SKM-1 (cell line): Measurements from ENCODE around the gene ARHGEF37.
"Not testable (repeated sequence)": the region's sequence is repeated elsewhere in the genome, so short reads cannot be mapped to it uniquely, and the experiment has no call there.

ENCODE experiments used
- DNase-seq: peaks from one replicate; lab custom pipeline; 2025; ENCODE audit not compliant: unreplicated experiment; lab: John Stamatoyannopoulos, UW

The ARHGEF37 gene

GRCh38 chr5:149564542-149565140 is 16.7 kb upstream of the ARHGEF37 start:
- DNase-seq: peak; percentile 67

- no peak for DNase-seq
Observed at GRCh38 chr5:149567226-149567625, 14.1 kb upstream of the ARHGEF37 start.

DNA sequence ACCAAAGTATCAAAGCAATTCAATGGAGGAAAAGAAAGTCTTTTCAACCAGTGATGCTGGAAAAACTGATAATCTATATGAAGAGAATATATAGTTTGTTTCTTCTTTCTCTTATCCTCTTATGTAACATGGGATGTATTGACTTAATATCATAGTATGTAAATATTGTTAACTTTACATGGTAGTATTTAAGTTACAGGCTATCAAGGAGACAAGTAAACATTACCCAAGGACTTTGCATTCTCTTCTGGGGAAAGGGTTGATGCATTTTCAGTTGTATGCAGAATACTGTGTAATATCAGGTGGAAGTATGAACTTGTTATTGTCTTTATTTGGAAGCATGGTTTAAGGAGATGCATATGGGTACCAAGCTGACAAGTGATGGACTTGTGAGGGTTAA is 9.1 kb upstream of the ARHGEF37 start:
- no peak for DNase-seq

DNA sequence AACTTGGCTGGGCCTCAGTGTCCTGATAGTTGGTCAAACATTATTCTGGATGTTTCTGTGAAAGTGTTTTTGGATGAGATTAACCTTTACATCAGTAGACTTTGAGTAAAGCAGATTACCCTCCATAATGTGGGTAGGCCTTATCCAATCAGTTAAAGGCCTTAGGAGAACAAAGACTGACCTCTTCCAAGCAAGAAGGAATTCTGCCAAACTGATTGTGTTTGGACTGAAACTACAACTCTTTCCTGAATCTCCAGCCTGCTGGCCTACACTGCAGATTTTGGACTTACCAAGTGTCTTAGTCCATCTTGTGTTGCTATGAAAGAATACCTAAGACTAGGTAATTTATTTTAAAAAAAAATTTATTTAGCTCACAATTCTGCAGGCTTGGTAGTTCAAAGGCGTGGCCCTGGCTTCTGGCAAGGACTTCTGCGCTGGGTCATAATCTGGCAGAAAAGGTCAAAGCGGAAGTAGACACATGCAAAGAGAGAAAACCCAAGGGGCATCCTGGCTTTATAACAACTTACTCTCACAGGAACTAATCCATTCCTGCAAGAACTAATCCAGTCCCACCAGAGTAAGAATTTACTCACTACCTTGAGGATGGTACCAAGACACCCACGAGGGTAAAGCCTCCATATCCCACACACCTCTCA is 8.6 kb upstream of the ARHGEF37 start:
- no peak for DNase-seq

DNA sequence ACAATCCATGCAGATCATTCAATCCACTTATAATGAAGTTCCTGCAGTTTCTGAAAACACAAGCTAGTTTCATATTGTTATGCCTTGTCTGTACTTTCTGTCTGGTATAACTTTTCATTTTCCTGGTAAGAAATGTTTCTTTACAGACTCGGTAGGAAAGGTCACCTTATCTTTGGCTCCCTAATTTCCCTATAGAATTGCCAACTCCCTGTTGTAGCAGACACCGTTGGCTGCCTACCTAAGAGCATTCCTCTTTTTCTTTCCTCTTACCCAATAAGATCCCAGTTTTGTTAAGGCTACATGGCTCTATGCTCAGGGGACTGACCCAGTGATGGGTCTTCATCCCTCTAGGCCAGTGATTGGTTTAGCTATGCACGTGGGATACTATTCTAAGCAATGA is 6.2 kb upstream of the ARHGEF37 start:
- no peak for DNase-seq

DNA sequence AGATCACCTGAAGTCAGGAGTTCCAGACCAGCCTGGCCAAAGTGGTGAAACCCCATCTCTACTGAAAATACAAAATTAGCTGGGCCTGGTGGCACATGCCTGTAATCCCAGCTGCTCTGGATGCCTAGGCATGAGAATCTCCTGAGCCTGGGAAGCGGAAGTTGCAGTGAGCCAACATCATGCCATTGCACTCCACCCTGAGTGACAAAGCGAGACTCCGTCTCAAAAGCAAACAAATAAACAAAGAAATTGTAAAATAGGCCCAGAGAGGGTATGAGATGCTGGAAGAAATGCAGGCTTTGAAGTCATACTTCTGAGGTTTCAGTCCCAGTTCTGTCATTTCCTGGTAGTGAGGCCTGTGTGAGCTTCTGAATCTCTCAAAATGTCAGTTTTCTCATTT is 5.3 kb upstream of the ARHGEF37 start:
- no peak for DNase-seq

DNA sequence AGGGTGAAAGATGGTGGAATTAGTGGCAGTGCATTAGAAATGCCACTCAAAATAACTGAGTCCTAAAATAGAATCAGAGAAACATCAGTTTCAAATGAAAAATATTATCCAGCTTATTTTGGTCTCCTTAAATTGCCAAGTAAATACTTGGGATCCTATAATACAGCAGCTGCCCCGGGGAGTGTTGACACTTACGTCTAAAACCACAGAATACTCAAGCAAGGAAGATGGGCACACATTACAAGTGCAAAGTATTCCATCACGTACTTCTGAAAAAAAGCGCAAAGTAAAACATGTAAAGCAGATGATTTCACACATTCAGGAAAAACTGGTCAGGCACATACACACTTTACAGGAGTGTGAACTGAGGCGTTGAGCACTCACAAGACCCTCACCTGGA is 2.4 kb upstream of the ARHGEF37 start:
- DNase-seq: no peak

DNA sequence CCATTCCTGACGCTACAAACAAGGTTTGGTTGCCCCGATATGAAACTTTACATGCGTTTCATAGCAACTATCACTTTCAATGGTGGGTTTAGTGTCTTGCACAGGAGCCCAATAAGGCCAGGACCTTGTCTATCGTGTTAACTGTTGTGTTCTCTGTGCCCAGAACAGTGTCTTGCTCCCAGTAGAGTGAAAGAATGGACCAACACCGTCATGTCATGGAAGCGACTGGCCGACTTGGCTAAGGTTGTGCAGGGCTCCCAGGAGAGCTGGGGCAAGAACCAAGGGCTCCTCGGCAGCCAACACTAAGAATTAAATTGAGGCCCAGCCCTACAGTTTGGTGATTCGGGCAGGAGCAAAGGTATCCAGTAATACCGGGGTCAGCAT is 498 bp upstream of the ARHGEF37 start:
- DNase-seq: no peak

- no peak for DNase-seq
Observed at GRCh38 chr5:149581931-149582768, 852 bp downstream of the ARHGEF37 start.

GRCh38 chr5:149583394-149583793 is 2.1 kb downstream of the ARHGEF37 start:
- no peak for DNase-seq

DNA sequence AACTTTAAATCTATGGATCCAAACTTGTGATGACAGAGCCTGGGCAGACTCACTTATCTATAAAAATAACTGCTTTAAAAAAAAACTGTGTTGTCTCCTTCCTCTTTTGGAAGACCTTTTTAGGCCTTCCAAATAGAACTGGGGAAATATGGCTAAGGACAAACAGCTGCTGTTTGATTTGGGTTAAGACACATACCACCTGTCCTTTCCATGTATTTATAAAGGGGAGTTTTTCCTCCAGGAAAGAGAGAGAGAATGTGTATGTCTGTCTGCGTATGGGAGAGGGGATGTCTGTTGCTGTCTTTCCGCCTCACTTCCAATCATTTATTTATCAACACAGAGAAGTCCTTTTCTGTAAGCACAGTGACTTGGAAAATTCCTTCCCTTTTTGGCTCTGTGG is 2.8 kb downstream of the ARHGEF37 start:
- no peak for DNase-seq

DNA sequence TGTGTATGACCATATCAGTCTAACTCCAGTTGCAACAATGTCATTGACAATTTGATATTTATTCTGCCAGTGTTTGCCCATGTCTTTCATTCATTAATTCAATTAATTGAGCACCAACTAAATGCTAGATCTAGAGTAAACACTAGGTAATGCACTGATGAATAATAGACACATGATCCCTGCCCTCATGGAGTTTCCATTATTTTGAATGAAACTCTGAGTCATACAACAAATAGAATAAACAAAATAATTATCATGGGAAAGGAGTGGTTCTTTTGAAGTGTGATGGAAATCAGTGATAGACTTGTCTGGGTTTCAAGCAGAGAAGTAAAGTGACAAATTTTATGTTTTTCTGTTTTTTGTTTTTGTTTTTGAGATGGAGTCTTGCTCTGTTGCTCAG is 4.6 kb downstream of the ARHGEF37 start:
- DNase-seq: no peak

- DNase-seq: no peak
Observed at GRCh38 chr5:149586708-149587318, 5.5 kb downstream of the ARHGEF37 start.

- DNase-seq: no peak
Observed at GRCh38 chr5:149588936-149589335, 7.6 kb downstream of the ARHGEF37 start.

GRCh38 chr5:149593370-149593769 is 12.1 kb downstream of the ARHGEF37 start:
- DNase-seq: no peak

DNA sequence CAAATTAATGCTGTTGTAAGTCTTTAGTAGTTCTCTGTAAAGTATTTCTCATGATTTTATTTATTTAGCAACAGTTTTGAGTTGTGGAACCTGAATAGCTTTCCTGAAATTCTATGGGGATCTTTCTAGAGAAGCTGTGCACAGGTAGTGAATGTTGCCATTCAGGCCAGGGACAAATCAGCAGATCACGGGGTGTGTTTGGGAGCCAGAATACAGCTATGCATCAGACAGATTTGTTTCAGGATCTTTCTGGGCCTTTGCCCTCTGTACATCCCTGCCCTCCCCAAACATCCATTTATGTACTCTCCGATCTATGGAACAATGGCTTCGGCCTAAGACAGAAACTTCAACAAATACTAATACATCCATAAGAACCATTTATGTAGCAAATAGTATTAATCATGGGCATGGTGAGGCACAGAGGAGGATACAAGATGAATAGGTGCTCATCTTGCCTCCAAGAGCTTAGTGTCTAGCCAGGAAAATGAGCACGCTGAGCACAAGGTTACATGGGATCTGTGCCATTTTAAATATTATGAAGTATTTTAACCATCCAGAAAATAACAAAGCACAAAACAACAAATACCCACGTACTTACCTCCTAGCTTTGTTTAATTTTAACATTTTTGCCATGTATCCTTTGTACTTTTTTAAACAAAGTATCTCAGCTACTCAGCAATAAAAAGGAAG is 13.1 kb downstream of the ARHGEF37 start:
- no peak for DNase-seq

DNA sequence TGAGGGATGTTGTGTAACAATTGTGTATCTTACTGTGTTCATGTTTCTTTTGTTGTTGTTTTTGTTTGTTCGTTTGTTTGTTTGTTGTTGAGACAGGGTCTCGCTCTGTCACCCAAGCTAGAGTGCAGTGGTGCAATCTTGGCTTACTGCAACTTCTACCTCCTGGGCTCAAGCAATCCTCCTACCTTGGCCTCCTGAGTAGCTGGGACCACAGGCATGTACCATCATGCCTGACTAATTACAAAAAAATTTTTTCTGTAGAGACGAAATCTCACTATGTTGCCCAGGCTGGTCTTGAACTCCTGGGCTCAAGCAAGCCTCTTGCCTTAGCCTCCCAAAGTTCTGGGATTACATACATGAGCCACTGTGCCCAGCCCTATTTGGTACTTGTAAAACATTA is 13.8 kb downstream of the ARHGEF37 start:
- DNase-seq: not testable (repeated sequence)

DNA sequence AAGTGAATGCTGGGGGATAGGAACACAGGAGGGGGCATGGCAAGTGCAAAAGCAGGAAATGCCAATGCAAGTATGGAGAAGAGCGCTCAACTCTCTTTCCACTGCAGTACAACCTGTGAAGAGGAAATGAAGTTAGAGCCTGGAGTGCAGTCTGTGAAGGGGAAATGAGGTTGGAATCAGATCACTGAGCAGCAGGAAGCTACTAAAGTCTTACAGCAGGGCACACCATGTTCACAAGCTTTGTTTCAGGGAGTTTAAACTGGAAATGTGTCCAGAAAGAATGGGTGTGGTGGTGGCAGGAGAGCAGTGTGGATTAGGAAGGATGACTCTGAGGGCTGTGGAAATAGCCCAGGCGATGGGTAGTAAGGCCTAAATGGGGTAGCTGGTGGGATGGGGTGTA is 15.4 kb downstream of the ARHGEF37 start:
- DNase-seq: no peak

GRCh38 chr5:149597618-149598017 is 16.3 kb downstream of the ARHGEF37 start:
- no peak for DNase-seq

DNA sequence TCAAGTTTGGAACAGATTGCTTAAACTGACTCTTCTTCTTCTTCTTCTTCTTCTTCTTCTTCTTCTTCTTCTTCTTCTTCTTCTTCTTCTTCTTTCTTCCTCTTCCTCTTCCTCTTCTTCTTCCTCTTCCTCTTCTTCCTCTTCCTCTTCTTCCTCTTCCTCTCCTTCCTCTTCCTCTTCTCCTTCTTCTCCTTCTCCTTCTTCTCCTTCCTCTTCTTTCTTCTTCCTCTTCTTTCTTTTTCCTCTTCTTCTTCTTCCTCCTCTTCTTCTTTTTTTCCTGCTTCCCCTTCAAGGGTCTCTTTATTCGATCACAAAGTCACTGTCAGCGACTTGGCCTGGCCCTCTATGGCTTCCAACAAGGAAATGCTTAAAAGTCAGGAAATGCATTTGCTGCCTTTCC is 16.9 kb downstream of the ARHGEF37 start:
- not testable (repeated sequence) for DNase-seq

- DNase-seq: no peak
Observed at GRCh38 chr5:149598966-149599365, 17.7 kb downstream of the ARHGEF37 start.
